ENCODE results near the gene FHOD3. TPM values are rescaled to one million over a fixed set of nuclear protein-coding genes. Genes with fewer than 3 reads are reported as not detected.

FHOD3 gene
- polyA plus RNA-seq, 4 donors = 0.22 to 8.1 (median 1.9) TPM

- 70 to 81% (median 74%) methylated on average over 6 of the region's 6 CpGs for WGBS, 3 donors
- no peak overlapping the region for H3K27ac ChIP-seq (ENCODE audit: low read depth in 1 of 3, low read length in 2 of 3)
These were observed 446.9 kb downstream of the FHOD3 start for GRCh38 chr18:36744261-36744876.

GRCh38 chr18:36745219-36745975 lies 447.9 kb downstream of the FHOD3 start:
- peaks cover 0 to 5% (median 0%) of the 10 kb centered on the region in 3 donors for H3K27me3 ChIP-seq (ENCODE audit: control insufficient read depth in 3 of 3, insufficient read depth in 3 of 3, low read length in 3 of 3)
- WGBS, 3 donors = 77 to 88% (median 80%) methylated on average over 22 to 25 of the region's 25 CpGs
- no peak overlapping the region for H3K27ac ChIP-seq (ENCODE audit: low read depth in 1 of 3, low read length in 2 of 3)
- H3K36me3 ChIP-seq (ENCODE audit: control insufficient read depth in 3 of 3, insufficient read depth in 2 of 3, low read depth in 1 of 3, low read length in 3 of 3) = peaks cover 0 to 3% (median 0%) of the 10 kb centered on the region in 3 donors
- DNase-seq (no peak), FAIRE-seq (no peak)
- H3K4me1 ChIP-seq (ENCODE audit: control insufficient read depth in 3 of 3, insufficient read depth in 2 of 3, low read depth in 1 of 3, low read length in 2 of 3) = no peaks in the 10 kb centered on the region
- H3K9me3 ChIP-seq (ENCODE audit: control insufficient read depth in 2 of 2, insufficient read depth in 1 of 2, low read depth in 1 of 2, low read length in 1 of 2) = no peaks in the 10 kb centered on the region
- H3K4me3 ChIP-seq (ENCODE audit: low read depth in 1 of 3, low read length in 3 of 3) = no peak overlapping the region

More at GRCh38 chr18:36744261-36744876, 446.9 kb downstream of the FHOD3 start:
- Histone ChIP-seq H3K27me3 (ENCODE audit: control insufficient read depth in 3 of 3, insufficient read depth in 3 of 3, low read length in 3 of 3) (peaks cover 0 to 5% (median 0%) of the 10 kb centered on the region in 3 donors), H3K4me1 (ENCODE audit: control insufficient read depth in 3 of 3, insufficient read depth in 2 of 3, low read depth in 1 of 3, low read length in 2 of 3) (no peaks in the 10 kb centered on the region), H3K9me3 (ENCODE audit: control insufficient read depth in 2 of 2, insufficient read depth in 1 of 2, low read depth in 1 of 2, low read length in 1 of 2) (no peaks in the 10 kb centered on the region), H3K36me3 (ENCODE audit: control insufficient read depth in 3 of 3, insufficient read depth in 2 of 3, low read depth in 1 of 3, low read length in 3 of 3) (peaks cover 0 to 3% (median 0%) of the 10 kb centered on the region in 3 donors), H3K4me3 (ENCODE audit: low read depth in 1 of 3, low read length in 3 of 3) (no peak overlapping the region)
- DNase-seq = no peak
- FAIRE-seq = no peak

- FAIRE-seq = no peak
- Histone ChIP-seq H3K36me3 (ENCODE audit: control insufficient read depth in 3 of 3, insufficient read depth in 2 of 3, low read depth in 1 of 3, low read length in 3 of 3) (no peaks in the 10 kb centered on the region), H3K27me3 (ENCODE audit: control insufficient read depth in 3 of 3, insufficient read depth in 3 of 3, low read length in 3 of 3) (no peaks in the 10 kb centered on the region), H3K27ac (ENCODE audit: low read depth in 1 of 3, low read length in 2 of 3) (no peak overlapping the region), H3K9me3 (ENCODE audit: control insufficient read depth in 2 of 2, insufficient read depth in 1 of 2, low read depth in 1 of 2, low read length in 1 of 2) (no peaks in the 10 kb centered on the region), H3K4me1 (ENCODE audit: control insufficient read depth in 3 of 3, insufficient read depth in 2 of 3, low read depth in 1 of 3, low read length in 2 of 3) (no peaks in the 10 kb centered on the region), H3K4me3 (ENCODE audit: low read depth in 1 of 3, low read length in 3 of 3) (no peak overlapping the region)
- DNase-seq = no peak
- WGBS, 3 donors = 65 to 70% (median 65%) methylated on average over 3 of the region's 3 CpGs
These were observed 455.7 kb downstream of the FHOD3 start for GRCh38 chr18:36752929-36753865.

GRCh38 chr18:36756242-36756641 lies 458.7 kb downstream of the FHOD3 start:
- no peak overlapping the region for H3K27ac ChIP-seq (ENCODE audit: low read depth in 1 of 3, low read length in 2 of 3)
- no peak overlapping the region for H3K4me3 ChIP-seq (ENCODE audit: low read depth in 1 of 3, low read length in 3 of 3)
- H3K4me1 ChIP-seq (ENCODE audit: control insufficient read depth in 3 of 3, insufficient read depth in 2 of 3, low read depth in 1 of 3, low read length in 2 of 3) = peaks cover 0 to 3% (median 0%) of the 10 kb centered on the region in 3 donors
- peak in 1 of 2 donors; percentile 14 for DNase-seq
- H3K9me3 ChIP-seq (ENCODE audit: control insufficient read depth in 2 of 2, insufficient read depth in 1 of 2, low read depth in 1 of 2, low read length in 1 of 2) = no peaks in the 10 kb centered on the region
- 36 to 58% (median 37%) methylated on average over 4 of the region's 4 CpGs for WGBS, 3 donors
- no peaks in the 10 kb centered on the region for H3K27me3 ChIP-seq (ENCODE audit: control insufficient read depth in 3 of 3, insufficient read depth in 3 of 3, low read length in 3 of 3)
- no peaks in the 10 kb centered on the region for H3K36me3 ChIP-seq (ENCODE audit: control insufficient read depth in 3 of 3, insufficient read depth in 2 of 3, low read depth in 1 of 3, low read length in 3 of 3)
- FAIRE-seq = no peak

- no peak overlapping the region for H3K4me3 ChIP-seq (ENCODE audit: low read depth in 1 of 3, low read length in 3 of 3)
These were observed 459.6 kb downstream of the FHOD3 start for GRCh38 chr18:36757081-36757480.

GRCh38 chr18:36757991-36758390 lies 460.5 kb downstream of the FHOD3 start:
- FAIRE-seq (no peak), DNase-seq (no peak)
- Histone ChIP-seq H3K9me3 (ENCODE audit: control insufficient read depth in 2 of 2, insufficient read depth in 1 of 2, low read depth in 1 of 2, low read length in 1 of 2) (no peaks in the 10 kb centered on the region), H3K4me1 (ENCODE audit: control insufficient read depth in 3 of 3, insufficient read depth in 2 of 3, low read depth in 1 of 3, low read length in 2 of 3) (peaks cover 0 to 3% (median 0%) of the 10 kb centered on the region in 3 donors), H3K4me3 (ENCODE audit: low read depth in 1 of 3, low read length in 3 of 3) (no peak overlapping the region), H3K27me3 (ENCODE audit: control insufficient read depth in 3 of 3, insufficient read depth in 3 of 3, low read length in 3 of 3) (no peaks in the 10 kb centered on the region), H3K27ac (ENCODE audit: low read depth in 1 of 3, low read length in 2 of 3) (no peak overlapping the region), H3K36me3 (ENCODE audit: control insufficient read depth in 3 of 3, insufficient read depth in 2 of 3, low read depth in 1 of 3, low read length in 3 of 3) (no peaks in the 10 kb centered on the region)
- 82 to 89% (median 86%) methylated on average over 3 of the region's 3 CpGs for WGBS, 3 donors

More at GRCh38 chr18:36757081-36757480, 459.6 kb downstream of the FHOD3 start:
- Histone ChIP-seq H3K27me3 (ENCODE audit: control insufficient read depth in 3 of 3, insufficient read depth in 3 of 3, low read length in 3 of 3) (no peaks in the 10 kb centered on the region), H3K4me1 (ENCODE audit: control insufficient read depth in 3 of 3, insufficient read depth in 2 of 3, low read depth in 1 of 3, low read length in 2 of 3) (peaks cover 0 to 3% (median 0%) of the 10 kb centered on the region in 3 donors), H3K36me3 (ENCODE audit: control insufficient read depth in 3 of 3, insufficient read depth in 2 of 3, low read depth in 1 of 3, low read length in 3 of 3) (no peaks in the 10 kb centered on the region), H3K9me3 (ENCODE audit: control insufficient read depth in 2 of 2, insufficient read depth in 1 of 2, low read depth in 1 of 2, low read length in 1 of 2) (no peaks in the 10 kb centered on the region), H3K27ac (ENCODE audit: low read depth in 1 of 3, low read length in 2 of 3) (no peak overlapping the region)
- 3 to 9% (median 6%) methylated on average over 1 of the region's 1 CpG for WGBS, 3 donors
- DNase-seq = peak; percentile 45 to 48
- FAIRE-seq = peak; percentile 15

- FAIRE-seq (no peak), DNase-seq (no peak)
- H3K4me1 ChIP-seq (ENCODE audit: control insufficient read depth in 3 of 3, insufficient read depth in 2 of 3, low read depth in 1 of 3, low read length in 2 of 3) = peaks cover 0 to 3% (median 0%) of the 10 kb centered on the region in 3 donors
- 77 to 85% (median 81%) methylated on average over 10 of the region's 10 CpGs for WGBS, 3 donors
- no peaks in the 10 kb centered on the region for H3K36me3 ChIP-seq (ENCODE audit: control insufficient read depth in 3 of 3, insufficient read depth in 2 of 3, low read depth in 1 of 3, low read length in 3 of 3)
- no peak overlapping the region for H3K4me3 ChIP-seq (ENCODE audit: low read depth in 1 of 3, low read length in 3 of 3)
- no peaks in the 10 kb centered on the region for H3K27me3 ChIP-seq (ENCODE audit: control insufficient read depth in 3 of 3, insufficient read depth in 3 of 3, low read length in 3 of 3)
- H3K9me3 ChIP-seq (ENCODE audit: control insufficient read depth in 2 of 2, insufficient read depth in 1 of 2, low read depth in 1 of 2, low read length in 1 of 2) = no peaks in the 10 kb centered on the region
- no peak overlapping the region for H3K27ac ChIP-seq (ENCODE audit: low read depth in 1 of 3, low read length in 2 of 3)
These were observed 461.1 kb downstream of the FHOD3 start for GRCh38 chr18:36758623-36759022.

- Histone ChIP-seq H3K4me3 (ENCODE audit: low read depth in 1 of 3, low read length in 3 of 3) (no peak overlapping the region), H3K4me1 (ENCODE audit: control insufficient read depth in 3 of 3, insufficient read depth in 2 of 3, low read depth in 1 of 3, low read length in 2 of 3) (peaks cover 0 to 3% (median 0%) of the 10 kb centered on the region in 3 donors), H3K27me3 (ENCODE audit: control insufficient read depth in 3 of 3, insufficient read depth in 3 of 3, low read length in 3 of 3) (no peaks in the 10 kb centered on the region), H3K36me3 (ENCODE audit: control insufficient read depth in 3 of 3, insufficient read depth in 2 of 3, low read depth in 1 of 3, low read length in 3 of 3) (no peaks in the 10 kb centered on the region), H3K9me3 (ENCODE audit: control insufficient read depth in 2 of 2, insufficient read depth in 1 of 2, low read depth in 1 of 2, low read length in 1 of 2) (no peaks in the 10 kb centered on the region), H3K27ac (ENCODE audit: low read depth in 1 of 3, low read length in 2 of 3) (no peak overlapping the region)
- 37 to 52% (median 47%) methylated on average over 6 of the region's 6 CpGs for WGBS, 3 donors
- FAIRE-seq (no peak), DNase-seq (no peak)
These were observed 461.8 kb downstream of the FHOD3 start for GRCh38 chr18:36759167-36759776.

All from small intestine (tissue), 7 donors.